GM18517 (cell line): ENCODE data around the gene C11orf16.
"Not testable (repeated sequence)": the region's sequence is repeated elsewhere in the genome, so short reads cannot be mapped to it uniquely, and the experiment has no call there.

Experiments used
- ATAC-seq: cut with Tn5 transposase; IDR thresholded peaks from one replicate; pipeline ENCODE4 v1.9.1; 2021; ENCODE audit warnings: mild to moderate bottlenecking, moderate library complexity; ENCODE audit not compliant: unreplicated experiment

The C11orf16 gene

DNA sequence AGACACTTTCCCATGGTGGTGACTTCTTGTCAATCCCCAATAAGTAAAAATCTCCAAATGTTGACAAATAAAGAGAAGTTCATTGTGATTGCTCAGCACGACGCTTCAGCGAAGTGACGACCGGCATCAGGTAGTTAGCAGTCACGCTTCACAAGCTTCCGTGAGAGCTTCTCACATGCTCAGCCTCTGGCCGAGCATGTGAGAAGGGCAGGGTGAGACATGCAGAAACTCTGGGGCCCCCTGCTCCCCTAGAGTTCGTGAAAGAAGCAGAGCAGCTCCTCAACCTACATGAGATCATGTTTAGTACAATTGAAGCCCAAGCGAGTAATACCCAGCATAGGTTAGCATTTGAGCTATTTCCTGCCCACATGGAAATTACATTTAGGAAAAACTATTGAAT is 4.4 kb upstream of the C11orf16 start:
- no peak for ATAC-seq

GRCh38 chr11:8935789-8936188 is 3.0 kb upstream of the C11orf16 start:
- ATAC-seq, result not testable (repeated sequence)

DNA sequence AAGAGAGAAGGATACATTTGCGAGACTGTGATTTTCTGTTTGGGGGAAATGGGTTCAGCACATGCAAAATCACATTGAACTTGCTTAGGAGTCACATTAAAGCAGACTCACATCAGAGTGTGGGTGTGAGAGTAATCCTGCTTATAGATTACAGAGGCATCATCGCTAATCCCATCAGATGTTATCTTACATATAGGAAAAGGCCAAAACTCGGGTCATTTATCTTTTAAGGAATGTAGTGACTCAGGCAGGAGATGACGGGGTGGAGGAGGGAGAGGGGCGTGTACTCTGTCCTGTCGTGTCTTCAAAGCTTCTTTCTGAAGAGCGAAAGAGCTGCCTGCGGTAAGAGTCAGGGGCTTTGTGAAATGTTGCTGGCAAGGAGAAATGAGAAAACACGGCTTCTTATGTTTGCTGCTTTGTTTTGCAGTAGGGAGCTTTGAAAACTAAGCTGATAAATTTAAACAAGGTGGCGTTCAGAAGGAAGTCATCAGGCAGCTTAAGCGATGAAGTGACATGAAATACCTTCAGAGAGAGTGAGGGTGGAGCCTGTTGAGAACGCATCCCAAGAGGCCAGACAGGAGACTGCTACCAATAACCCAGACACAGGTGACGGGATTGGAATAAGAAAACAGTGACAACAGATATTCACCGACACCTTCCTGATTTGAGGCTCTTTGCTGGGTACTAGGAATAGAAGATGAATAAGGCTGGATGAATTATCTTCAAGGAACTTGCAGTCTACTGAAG is 2.2 kb upstream of the C11orf16 start:
- no peak for ATAC-seq

DNA sequence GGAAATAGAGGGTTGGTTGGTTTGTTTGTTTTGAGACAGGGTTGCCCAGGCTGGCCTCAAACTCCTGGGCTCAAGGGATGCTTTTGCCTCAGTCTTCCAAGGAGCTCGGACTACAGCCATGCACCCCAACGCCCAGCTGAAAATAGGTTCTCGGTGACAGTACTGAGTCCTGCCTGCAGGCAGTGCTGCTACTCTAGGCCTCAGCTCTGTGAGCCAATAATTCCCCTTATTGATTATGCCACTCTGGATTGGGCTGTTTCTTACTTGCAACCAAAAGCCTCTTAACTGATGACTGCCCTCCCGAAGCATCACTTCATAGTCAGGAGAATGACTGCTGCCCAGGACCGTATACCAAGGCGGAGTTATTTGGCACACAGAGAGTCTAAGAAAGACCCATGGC is 1.2 kb upstream of the C11orf16 start:
- no peak for ATAC-seq

DNA sequence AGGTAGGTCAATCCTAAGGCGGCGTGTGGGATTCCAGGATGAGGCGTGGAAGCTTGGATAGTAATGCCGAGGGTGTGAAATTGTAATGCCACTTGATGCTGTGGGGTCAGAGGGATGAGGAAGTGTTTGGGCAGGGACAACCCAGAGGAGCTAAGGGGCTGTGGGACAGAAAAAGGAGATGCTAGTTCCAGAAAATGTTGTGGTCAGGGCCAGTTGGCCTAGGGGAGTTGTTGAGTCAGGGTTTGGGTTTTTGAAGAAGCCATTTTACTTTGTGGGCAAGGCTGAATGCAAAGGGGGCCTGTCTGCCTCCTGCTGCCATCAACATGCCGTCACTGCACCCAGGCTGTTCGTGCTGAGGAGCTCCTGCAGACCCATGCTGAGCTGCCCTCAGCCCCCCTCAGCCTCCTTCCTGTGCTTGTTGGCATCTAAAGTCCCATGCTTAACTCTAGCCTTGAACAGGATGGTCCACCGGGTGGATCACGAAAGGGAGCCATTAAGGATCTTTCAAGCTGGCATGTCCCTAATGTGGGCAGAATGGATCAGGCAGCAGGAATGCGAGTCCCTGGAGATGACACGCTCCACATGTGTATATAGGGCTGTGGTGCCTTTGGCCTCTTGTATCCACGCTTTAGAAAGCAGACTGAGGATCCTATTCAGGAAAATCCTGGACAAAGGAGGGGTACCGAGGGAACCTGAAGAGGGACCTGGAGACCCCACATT is 2.1 kb downstream of the C11orf16 start:
- ATAC-seq, result no peak

- no peak for ATAC-seq
Observed at GRCh38 chr11:8928981-8929615, 3.6 kb downstream of the C11orf16 start.

DNA sequence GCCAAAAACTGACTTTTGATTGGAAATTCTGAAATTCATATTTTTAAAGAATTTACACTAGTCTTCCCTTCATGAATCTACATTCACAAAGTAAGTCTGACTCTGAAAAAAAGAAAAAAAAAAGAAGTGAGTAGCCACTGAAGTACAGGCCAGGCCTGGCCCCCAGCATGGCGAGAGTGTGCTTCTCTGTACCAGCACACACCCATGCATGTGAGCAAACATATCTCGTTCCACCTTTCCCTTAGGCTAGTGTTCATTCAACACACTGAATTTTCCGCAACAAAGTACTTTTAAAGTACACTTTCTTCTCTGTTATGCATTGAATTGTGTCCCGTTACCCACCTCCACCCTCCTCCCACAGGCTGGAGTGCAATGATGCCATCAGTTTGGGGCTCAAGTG is 4.5 kb downstream of the C11orf16 start:
- no peak for ATAC-seq

DNA sequence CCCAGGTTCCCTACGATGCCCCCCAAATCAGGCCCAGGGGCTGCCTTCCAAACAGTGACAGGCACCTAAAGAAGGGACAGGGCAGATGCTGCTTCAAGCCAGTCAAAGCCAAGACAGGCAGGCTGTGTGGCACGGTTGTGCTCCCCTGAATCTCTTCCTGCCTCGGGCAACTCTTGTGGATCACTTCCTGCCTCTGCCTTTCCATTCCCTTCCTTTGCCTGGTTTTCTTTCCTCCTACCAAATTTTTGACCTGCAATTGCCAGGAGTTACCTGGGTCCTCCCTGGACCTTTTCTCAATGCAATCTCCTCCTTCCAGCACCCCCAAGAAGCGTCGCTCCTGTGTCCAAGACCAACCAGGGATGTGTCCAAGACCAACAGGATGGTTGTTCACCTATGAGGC is 5.5 kb downstream of the C11orf16 start:
- no peak for ATAC-seq

GRCh38 chr11:8926236-8926635 is 6.5 kb downstream of the C11orf16 start:
- ATAC-seq, result no peak

- ATAC-seq, result no peak
Observed at GRCh38 chr11:8925711-8926110, 7.0 kb downstream of the C11orf16 start.

GRCh38 chr11:8922691-8923090 is 10.1 kb downstream of the C11orf16 start:
- ATAC-seq, result no peak

DNA sequence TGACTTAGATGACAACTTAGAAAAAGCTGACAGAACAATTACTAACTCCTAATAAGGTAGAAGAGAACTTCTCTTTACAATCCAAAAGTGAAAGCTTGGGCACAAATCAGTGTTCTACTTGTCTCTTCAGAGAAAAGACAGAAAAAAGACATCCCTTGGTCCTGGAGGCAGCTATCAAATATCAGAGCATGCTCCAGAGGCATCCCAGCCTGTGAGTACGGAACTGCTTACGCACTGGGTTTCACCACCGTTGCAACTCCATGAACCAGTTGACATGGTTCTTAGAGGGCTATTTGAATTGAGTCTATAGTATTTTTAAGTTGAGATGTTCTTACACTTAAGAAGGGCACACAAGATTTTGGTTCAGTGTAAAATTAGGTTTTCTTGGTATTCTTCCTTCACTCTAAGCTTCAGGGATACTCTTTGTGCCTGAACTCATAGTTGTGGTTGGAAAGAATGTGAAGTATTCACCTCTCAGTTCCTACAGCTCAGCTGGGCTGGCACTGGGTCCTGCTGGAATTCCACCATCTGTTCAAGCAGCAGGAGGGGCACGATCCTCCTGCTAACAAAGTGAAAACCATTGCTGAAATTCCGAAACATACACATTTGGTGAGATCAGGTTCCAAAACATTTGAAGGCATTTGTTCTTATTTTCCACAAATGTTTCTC is 15.5 kb downstream of the C11orf16 start:
- no peak for ATAC-seq

- no peak for ATAC-seq
Observed at GRCh38 chr11:8914661-8915018, 18.1 kb downstream of the C11orf16 start.

GRCh38 chr11:8913961-8914660 is 18.6 kb downstream of the C11orf16 start:
- no peak for ATAC-seq

DNA sequence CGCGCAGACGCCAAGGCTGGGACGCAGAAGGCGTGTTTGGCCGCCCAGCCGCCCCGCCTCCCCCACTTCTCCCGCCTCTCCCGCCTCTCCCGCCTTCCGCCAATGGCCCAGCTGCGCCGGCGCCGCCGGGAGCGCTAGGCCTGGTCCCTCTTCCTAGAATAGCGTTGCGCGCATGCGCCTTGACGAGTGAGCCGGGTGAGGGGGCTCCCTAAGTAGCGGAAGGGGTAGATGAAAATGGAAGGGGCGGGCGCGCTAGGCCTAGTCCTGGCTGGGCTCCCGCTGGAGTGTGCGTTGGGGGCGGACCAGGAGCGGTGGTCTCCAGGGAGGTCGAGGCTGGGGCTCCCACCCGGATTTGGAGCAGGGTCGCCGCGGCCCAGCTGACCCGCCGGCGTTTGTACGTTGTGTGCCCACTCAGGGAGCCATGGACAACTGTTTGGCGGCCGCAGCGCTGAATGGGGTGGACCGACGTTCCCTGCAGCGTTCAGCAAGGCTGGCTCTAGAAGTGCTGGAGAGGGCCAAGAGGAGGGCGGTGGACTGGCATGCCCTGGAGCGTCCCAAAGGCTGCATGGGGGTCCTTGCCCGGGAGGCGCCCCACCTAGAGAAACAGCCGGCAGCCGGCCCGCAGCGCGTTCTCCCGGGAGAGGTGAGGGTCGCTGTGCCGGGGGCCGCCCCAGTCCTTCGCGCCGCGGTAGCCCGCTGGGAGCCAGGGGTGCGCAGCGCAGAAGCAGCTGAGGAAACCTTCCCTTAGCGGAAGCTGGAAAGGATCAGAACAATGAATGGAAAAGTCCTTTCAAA is 21.5 kb downstream of the C11orf16 start, which contains the start of gene AKIP1:
Gene AKIP1, plus strand, starts transcription at position 161 of the 795 bp plus-strand sequence. Its CDS starts 261 bp downstream, at position 422.
- peak; percentile 65 for ATAC-seq

GRCh38 chr11:8910649-8911026 is 22.1 kb downstream of the C11orf16 start:
- no peak for ATAC-seq

- no peak for ATAC-seq
Observed at GRCh38 chr11:8908099-8908498, 24.6 kb downstream of the C11orf16 start.

GRCh38 chr11:8907116-8907515 is 25.6 kb downstream of the C11orf16 start:
- no peak for ATAC-seq

GRCh38 chr11:8905528-8906165 is 27.1 kb downstream of the C11orf16 start:
- no peak for ATAC-seq
